ENCODE data around the gene LRFN2. TPM values are rescaled to one million over a fixed set of nuclear protein-coding genes. Genes with fewer than 3 reads are reported as not detected.

Gene LRFN2
- total and polyA plus RNA-seq, 2 experiments from 2014 or later = 0.29 to 2.5 TPM

DNA sequence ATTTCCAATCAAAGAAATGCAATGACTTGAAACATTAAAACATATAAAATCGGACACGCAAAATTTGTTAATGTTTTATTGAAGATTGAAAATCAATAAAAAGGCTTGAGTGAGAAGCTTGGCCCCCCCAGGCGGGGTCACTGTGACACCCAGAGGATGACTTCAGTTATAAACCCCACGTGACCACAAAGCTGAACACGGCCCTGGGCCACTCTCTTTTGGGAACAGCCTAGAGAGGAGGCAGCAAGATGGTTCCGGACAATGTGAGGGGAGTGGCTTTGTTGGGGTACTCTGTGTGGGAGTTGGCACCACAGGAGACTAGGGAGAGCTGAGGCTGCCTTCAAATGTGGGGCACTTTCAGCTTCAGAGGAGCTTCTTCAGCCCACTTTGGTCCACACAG is 172.5 kb downstream of the LRFN2 start:
- Histone ChIP-seq H3K27ac (ENCODE audit: low read depth) (no peak overlapping the region), H3K9me2 (ENCODE audit: insufficient read depth) (peaks cover 13% of the 10 kb centered on the region; the same call in 1 of the 2 replicates), H3F3A (replicated peaks; ENCODE audit: low read depth) (no peaks in the 10 kb centered on the region), H3K4me1 (ENCODE audit: insufficient read depth) (peaks cover 20% of the 10 kb centered on the region), H4K20me1 (replicated peaks; ENCODE audit: insufficient read depth) (no peaks in the 10 kb centered on the region), H3K27me3 (ENCODE audit: insufficient read depth) (no peaks in the 10 kb centered on the region), H3K79me2 (replicated peaks; ENCODE audit: insufficient read depth) (no peaks in the 10 kb centered on the region), H3K4me3 (no peak overlapping the region), H2AFZ (no peak overlapping the region), H3K36me3 (ENCODE audit: insufficient read depth) (no peaks in the 10 kb centered on the region), H3K4me2 (no peak overlapping the region)
- Mint-ChIP-seq H3K27ac (no peak overlapping the region), H3K27me3 (ENCODE audit: insufficient read depth, low read depth, poor library complexity) (peaks cover 18% of the 10 kb centered on the region), H3K4me1 (peaks cover 32% of the 10 kb centered on the region), H3K9me3 (no peaks in the 10 kb centered on the region), H3K36me3 (ENCODE audit: low read depth) (no peaks in the 10 kb centered on the region), H3K4me3 (no peak overlapping the region)
- DNase-seq (ENCODE audit: low spot score) (no peak), ATAC-seq (no peak)
- TF ChIP-seq NANOG (IDR thresholded peaks at IDR 0.05; ENCODE audit: borderline replicate concordance) (no peak), STAT1 (IDR thresholded peaks at IDR 0.05; ENCODE audit: unreplicated experiment) (no peak)
- TF ChIP-seq, protein P1, sequence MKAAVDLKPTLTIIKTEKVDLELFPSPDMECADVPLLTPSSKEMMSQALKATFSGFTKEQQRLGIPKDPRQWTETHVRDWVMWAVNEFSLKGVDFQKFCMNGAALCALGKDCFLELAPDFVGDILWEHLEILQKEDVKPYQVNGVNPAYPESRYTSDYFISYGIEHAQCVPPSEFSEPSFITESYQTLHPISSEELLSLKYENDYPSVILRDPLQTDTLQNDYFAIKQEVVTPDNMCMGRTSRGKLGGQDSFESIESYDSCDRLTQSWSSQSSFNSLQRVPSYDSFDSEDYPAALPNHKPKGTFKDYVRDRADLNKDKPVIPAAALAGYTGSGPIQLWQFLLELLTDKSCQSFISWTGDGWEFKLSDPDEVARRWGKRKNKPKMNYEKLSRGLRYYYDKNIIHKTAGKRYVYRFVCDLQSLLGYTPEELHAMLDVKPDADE (IDR thresholded peaks at IDR 0.05) = no peak

DNA sequence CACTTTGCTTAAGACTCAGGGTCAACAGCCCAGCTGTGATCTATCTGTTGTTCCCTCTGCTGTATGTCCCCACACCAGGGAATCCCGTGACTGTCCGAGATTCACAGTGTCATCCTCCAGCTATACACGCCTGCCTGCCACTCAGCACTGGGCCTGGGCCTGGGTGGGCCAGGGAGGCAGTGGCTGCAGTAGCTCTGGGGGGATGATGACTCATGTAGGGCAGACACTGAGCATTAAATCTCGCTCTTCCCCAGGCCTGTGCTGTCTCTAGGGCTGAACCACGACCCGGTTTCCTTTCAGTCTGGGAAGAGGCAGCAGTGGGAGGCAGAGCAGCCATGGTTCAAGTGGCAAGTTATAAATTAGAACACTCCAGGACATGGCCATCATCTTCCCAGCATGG is 173.9 kb downstream of the LRFN2 start:
- Histone ChIP-seq H3F3A (replicated peaks; ENCODE audit: low read depth) (no peaks in the 10 kb centered on the region), H3K27ac (ENCODE audit: low read depth) (no peak overlapping the region), H3K79me2 (replicated peaks; ENCODE audit: insufficient read depth) (no peaks in the 10 kb centered on the region), H3K4me3 (no peak overlapping the region), H3K4me1 (ENCODE audit: insufficient read depth) (peaks cover 12% of the 10 kb centered on the region), H4K20me1 (replicated peaks; ENCODE audit: insufficient read depth) (no peaks in the 10 kb centered on the region), H2AFZ (no peak overlapping the region), H3K27me3 (ENCODE audit: insufficient read depth) (no peaks in the 10 kb centered on the region), H3K9me2 (ENCODE audit: insufficient read depth) (0 out of 2 replicates have a peak, but pooled peaks cover 2% of the 10 kb centered on the region), H3K36me3 (ENCODE audit: insufficient read depth) (no peaks in the 10 kb centered on the region), H3K4me2 (no peak overlapping the region)
- H3K4me3 Mint-ChIP-seq = no peak overlapping the region
- DNase-seq (ENCODE audit: low spot score) (no peak), ATAC-seq (no peak)
- peaks cover 22% of the 10 kb centered on the region for H3K4me1 Mint-ChIP-seq
- no peak for TF ChIP-seq ZNF331 (CRISPR knock-in tag; IDR thresholded peaks at IDR 0.05; ENCODE audit: low read depth)
- TF ChIP-seq CREB1 (CRISPR knock-in tag; IDR thresholded peaks at IDR 0.05; ENCODE audit: low read depth) = no peak
- peaks cover 14% of the 10 kb centered on the region for H3K27me3 Mint-ChIP-seq (ENCODE audit: insufficient read depth, low read depth, poor library complexity)
- H3K27ac Mint-ChIP-seq = no peak overlapping the region
- H3K9me3 Mint-ChIP-seq = no peaks in the 10 kb centered on the region
- no peaks in the 10 kb centered on the region for H3K36me3 Mint-ChIP-seq (ENCODE audit: low read depth)

DNA sequence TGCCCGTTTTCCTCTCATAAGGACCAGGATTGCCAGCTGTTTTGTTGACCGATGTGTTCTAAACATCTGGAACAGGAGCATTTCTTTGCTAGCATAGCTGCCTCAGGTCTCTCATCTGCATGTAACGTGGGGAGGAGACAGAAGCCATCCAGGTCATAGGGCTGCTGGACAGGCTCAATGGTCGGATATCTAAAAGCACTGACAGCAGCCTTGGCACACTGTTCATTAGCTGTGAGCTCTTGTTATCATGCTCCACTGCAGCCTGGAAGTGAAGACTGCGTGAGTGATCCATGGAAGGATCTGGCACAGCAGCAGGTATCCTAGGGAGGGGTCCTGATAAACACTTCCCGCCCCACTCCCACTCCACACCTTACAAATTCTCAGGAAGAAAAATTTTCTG is 175.3 kb downstream of the LRFN2 start:
- H3K4me1 Mint-ChIP-seq = peaks cover 17% of the 10 kb centered on the region
- H3K36me3 Mint-ChIP-seq (ENCODE audit: low read depth) = no peaks in the 10 kb centered on the region
- H2AFZ ChIP-seq = no peak overlapping the region
- no peak overlapping the region for H3K4me2 ChIP-seq
- no peaks in the 10 kb centered on the region for H3K27me3 ChIP-seq (ENCODE audit: insufficient read depth)
- no peak overlapping the region for H3K4me3 Mint-ChIP-seq
- no peaks in the 10 kb centered on the region for H3K9me2 ChIP-seq (ENCODE audit: insufficient read depth)
- H3F3A ChIP-seq (replicated peaks; ENCODE audit: low read depth) = no peaks in the 10 kb centered on the region
- no peaks in the 10 kb centered on the region for H3K79me2 ChIP-seq (replicated peaks; ENCODE audit: insufficient read depth)
- no peak overlapping the region for H3K4me3 ChIP-seq
- H3K36me3 ChIP-seq (ENCODE audit: insufficient read depth) = no peaks in the 10 kb centered on the region
- H3K27ac ChIP-seq (ENCODE audit: low read depth) = no peak overlapping the region
- H3K9me3 Mint-ChIP-seq = no peaks in the 10 kb centered on the region
- no peak for ATAC-seq
- peaks cover 8% of the 10 kb centered on the region for H3K27me3 Mint-ChIP-seq (ENCODE audit: insufficient read depth, low read depth, poor library complexity)
- no peak overlapping the region; the same call in 1 of the 2 replicates for H3K27ac Mint-ChIP-seq
- H3K4me1 ChIP-seq (ENCODE audit: insufficient read depth) = peaks cover 12% of the 10 kb centered on the region
- DNase-seq (ENCODE audit: low spot score) = no peak
- H4K20me1 ChIP-seq (replicated peaks; ENCODE audit: insufficient read depth) = no peaks in the 10 kb centered on the region
- TF ChIP-seq EZH2phosphoT487 (IDR thresholded peaks at IDR 0.05; ENCODE audit: unreplicated experiment) (no peak), STAT1 (IDR thresholded peaks at IDR 0.05; ENCODE audit: unreplicated experiment) (no peak), ZNF331 (CRISPR knock-in tag; IDR thresholded peaks at IDR 0.05; ENCODE audit: low read depth) (no peak), NANOG (IDR thresholded peaks at IDR 0.05; ENCODE audit: borderline replicate concordance) (no peak)
- TF ChIP-seq, protein P2, sequence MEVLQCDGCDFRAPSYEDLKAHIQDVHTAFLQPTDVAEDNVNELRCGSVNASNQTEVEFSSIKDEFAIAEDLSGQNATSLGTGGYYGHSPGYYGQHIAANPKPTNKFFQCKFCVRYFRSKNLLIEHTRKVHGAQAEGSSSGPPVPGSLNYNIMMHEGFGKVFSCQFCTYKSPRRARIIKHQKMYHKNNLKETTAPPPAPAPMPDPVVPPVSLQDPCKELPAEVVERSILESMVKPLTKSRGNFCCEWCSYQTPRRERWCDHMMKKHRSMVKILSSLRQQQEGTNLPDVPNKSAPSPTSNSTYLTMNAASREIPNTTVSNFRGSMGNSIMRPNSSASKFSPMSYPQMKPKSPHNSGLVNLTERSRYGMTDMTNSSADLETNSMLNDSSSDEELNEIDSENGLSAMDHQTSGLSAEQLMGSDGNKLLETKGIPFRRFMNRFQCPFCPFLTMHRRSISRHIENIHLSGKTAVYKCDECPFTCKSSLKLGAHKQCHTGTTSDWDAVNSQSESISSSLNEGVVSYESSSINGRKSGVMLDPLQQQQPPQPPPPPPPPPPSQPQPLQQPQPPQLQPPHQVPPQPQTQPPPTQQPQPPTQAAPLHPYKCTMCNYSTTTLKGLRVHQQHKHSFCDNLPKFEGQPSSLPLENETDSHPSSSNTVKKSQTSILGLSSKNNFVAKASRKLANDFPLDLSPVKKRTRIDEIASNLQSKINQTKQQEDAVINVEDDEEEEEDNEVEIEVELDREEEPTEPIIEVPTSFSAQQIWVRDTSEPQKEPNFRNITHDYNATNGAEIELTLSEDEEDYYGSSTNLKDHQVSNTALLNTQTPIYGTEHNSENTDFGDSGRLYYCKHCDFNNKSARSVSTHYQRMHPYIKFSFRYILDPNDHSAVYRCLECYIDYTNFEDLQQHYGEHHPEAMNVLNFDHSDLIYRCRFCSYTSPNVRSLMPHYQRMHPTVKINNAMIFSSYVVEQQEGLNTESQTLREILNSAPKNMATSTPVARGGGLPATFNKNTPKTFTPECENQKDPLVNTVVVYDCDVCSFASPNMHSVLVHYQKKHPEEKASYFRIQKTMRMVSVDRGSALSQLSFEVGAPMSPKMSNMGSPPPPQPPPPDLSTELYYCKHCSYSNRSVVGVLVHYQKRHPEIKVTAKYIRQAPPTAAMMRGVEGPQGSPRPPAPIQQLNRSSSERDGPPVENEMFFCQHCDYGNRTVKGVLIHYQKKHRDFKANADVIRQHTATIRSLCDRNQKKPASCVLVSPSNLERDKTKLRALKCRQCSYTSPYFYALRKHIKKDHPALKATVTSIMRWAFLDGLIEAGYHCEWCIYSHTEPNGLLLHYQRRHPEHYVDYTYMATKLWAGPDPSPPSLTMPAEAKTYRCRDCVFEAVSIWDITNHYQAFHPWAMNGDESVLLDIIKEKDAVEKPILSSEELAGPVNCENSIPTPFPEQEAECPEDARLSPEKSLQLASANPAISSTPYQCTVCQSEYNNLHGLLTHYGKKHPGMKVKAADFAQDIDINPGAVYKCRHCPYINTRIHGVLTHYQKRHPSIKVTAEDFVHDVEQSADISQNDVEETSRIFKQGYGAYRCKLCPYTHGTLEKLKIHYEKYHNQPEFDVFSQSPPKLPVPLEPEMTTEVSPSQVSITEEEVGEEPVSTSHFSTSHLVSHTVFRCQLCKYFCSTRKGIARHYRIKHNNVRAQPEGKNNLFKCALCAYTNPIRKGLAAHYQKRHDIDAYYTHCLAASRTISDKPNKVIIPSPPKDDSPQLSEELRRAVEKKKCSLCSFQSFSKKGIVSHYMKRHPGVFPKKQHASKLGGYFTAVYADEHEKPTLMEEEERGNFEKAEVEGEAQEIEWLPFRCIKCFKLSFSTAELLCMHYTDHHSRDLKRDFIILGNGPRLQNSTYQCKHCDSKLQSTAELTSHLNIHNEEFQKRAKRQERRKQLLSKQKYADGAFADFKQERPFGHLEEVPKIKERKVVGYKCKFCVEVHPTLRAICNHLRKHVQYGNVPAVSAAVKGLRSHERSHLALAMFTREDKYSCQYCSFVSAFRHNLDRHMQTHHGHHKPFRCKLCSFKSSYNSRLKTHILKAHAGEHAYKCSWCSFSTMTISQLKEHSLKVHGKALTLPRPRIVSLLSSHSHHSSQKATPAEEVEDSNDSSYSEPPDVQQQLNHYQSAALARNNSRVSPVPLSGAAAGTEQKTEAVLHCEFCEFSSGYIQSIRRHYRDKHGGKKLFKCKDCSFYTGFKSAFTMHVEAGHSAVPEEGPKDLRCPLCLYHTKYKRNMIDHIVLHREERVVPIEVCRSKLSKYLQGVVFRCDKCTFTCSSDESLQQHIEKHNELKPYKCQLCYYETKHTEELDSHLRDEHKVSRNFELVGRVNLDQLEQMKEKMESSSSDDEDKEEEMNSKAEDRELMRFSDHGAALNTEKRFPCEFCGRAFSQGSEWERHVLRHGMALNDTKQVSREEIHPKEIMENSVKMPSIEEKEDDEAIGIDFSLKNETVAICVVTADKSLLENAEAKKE (CRISPR knock-in tag; IDR thresholded peaks at IDR 0.05) = no peak
- TF ChIP-seq, protein P1 (IDR thresholded peaks at IDR 0.05) = no peak

Measured in GM23338 (cell line).